Neural crest cell (in vitro differentiated cells): ENCODE results near the gene NT5C3A. TPM values are rescaled to one million over a fixed set of nuclear protein-coding genes. Genes with fewer than 3 reads are reported as not detected.

Source experiments
- DNase-seq: peaks from one replicate; pipeline ENCODE4 v3.0.0; 2021; ENCODE audit warnings: low read depth, mixed read lengths, low spot score
- H3K27ac Mint-ChIP-seq: one replicate; pipeline ENCODE4 v1.8.0; 2021; ENCODE audit warnings: mild to moderate bottlenecking, mixed read lengths; ENCODE audit not compliant: unreplicated experiment
- H3K27me3 Mint-ChIP-seq: 2 replicates; pipeline ENCODE4 v1.8.0; 2021; ENCODE audit warnings: low read depth, mild to moderate bottlenecking, mixed read lengths
- H3K36me3 Mint-ChIP-seq: 2 replicates; pipeline ENCODE4 v1.8.0; 2021; ENCODE audit warnings: low read depth, mild to moderate bottlenecking, mixed read lengths
- H3K4me1 Mint-ChIP-seq: 2 replicates; pipeline ENCODE4 v1.8.0; 2021; ENCODE audit warnings: mixed read lengths
- H3K4me3 Mint-ChIP-seq: one replicate; pipeline ENCODE4 v1.8.0; 2021; ENCODE audit warnings: mild to moderate bottlenecking, mixed read lengths
- H3K9me3 Mint-ChIP-seq: 2 replicates; pipeline ENCODE4 v1.8.0; 2021; ENCODE audit warnings: mixed read lengths
- CTCF ChIP-seq: fragments of 200-600 bp; sonication (generic); conservative IDR thresholded peaks from 2 replicates; pipeline ENCODE4 v1.5.0; 2021; ENCODE audit warnings: antibody characterized with exemption, mild to moderate bottlenecking
- total RNA-seq: library from RNA; stranded (reverse); gene quantifications from 2 replicates; pipeline ENCODE4 v1.2.1, GENCODE V29; 2021

Gene NT5C3A
- total RNA-seq, 1 donor from 2014 or later: 35.5 TPM

GRCh38 chr7:33039903-33040292, 22.7 kb downstream of the NT5C3A start:
- Mint-ChIP-seq H3K4me3 (no peak overlapping the region), H3K27me3 (no peaks in the 10 kb centered on the region), H3K27ac (no peak overlapping the region), H3K9me3 (no peaks in the 10 kb centered on the region), H3K36me3 (no peaks in the 10 kb centered on the region), H3K4me1 (peaks cover 24% of the 10 kb centered on the region)
- DNase-seq: no peak
- no peak for TF ChIP-seq CTCF

DNA sequence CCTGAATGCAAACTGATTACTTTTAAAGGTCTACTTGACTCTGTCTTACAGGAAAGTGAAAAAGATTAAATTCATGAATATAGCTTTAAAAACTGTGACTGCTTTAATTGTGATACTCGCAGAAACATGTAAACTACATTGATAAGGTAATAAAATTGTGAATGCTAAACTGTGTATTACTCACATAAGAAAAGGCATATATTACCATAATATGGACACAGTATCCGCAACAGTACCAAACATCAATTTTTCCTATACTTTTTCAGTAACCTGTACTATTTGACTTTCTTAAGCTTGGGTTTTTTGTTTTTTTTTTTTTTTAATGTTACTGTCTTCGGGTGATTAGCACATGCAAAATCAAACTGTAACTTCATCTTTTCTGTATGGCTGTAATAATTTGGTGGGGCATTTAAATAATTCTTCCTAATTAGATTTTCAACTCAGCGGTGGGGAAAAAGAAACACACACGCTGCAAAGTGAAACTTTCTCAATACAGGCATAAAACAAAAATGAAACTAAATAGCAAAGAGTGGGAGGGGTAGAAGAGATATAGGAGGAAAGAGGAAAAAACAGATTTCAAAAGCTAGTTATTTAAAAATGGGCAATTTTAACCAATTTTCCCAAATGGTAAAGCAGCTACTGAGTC, 23.2 kb downstream of the NT5C3A start:
- no peak overlapping the region for H3K27ac Mint-ChIP-seq
- peaks cover 27% of the 10 kb centered on the region for H3K4me1 Mint-ChIP-seq
- peaks cover 2% of the 10 kb centered on the region for H3K36me3 Mint-ChIP-seq
- no peak for TF ChIP-seq CTCF
- no peaks in the 10 kb centered on the region for H3K9me3 Mint-ChIP-seq
- H3K4me3 Mint-ChIP-seq: no peak overlapping the region
- no peaks in the 10 kb centered on the region for H3K27me3 Mint-ChIP-seq
- no peak for DNase-seq

DNA sequence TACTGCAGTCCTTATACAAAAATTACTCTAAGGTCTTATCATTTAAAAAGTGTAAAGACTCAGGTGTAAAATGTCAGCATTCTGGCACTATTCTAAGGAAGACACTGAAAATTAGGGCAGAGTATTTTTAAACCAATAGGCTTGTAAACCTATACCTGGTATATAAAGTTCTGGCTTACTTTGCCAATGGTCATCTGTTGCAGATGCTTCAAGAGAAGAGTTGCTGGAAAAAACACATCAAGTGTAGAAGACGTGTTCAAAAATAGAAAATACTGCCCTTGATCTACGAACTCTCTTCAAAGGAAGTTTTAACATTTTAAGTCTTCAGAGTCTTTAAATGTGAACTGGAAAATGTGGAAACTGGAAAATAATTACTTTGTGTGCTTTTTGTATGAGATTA, 23.9 kb downstream of the NT5C3A start:
- Mint-ChIP-seq H3K9me3 (no peaks in the 10 kb centered on the region), H3K36me3 (peaks cover 3% of the 10 kb centered on the region), H3K4me3 (no peak overlapping the region), H3K27me3 (no peaks in the 10 kb centered on the region), H3K27ac (no peak overlapping the region), H3K4me1 (peaks cover 22% of the 10 kb centered on the region)
- no peak for TF ChIP-seq CTCF
- DNase-seq: no peak

DNA sequence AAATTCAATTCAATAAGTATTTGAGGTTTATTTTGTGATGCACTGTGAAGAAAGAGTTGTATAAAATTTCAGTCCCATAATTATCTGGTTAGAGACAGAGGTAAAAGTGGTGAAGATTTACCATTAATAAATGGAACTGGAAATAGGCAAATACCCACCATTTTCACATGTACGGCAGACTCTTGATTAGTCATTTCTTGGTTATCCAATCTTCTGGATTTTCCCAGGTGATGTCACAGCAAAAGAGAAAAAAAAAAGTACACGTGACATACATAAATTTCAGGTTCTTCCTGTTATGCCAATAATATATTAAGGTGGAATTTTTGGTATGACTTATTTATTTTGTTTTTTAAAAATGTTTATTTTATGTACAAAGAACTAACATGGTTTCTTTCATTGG, 26.8 kb downstream of the NT5C3A start:
- Mint-ChIP-seq H3K4me3 (no peak overlapping the region), H3K9me3 (no peaks in the 10 kb centered on the region), H3K4me1 (peaks cover 18% of the 10 kb centered on the region), H3K27me3 (no peaks in the 10 kb centered on the region), H3K36me3 (peaks cover 3% of the 10 kb centered on the region), H3K27ac (no peak overlapping the region)
- no peak for TF ChIP-seq CTCF
- DNase-seq: no peak

DNA sequence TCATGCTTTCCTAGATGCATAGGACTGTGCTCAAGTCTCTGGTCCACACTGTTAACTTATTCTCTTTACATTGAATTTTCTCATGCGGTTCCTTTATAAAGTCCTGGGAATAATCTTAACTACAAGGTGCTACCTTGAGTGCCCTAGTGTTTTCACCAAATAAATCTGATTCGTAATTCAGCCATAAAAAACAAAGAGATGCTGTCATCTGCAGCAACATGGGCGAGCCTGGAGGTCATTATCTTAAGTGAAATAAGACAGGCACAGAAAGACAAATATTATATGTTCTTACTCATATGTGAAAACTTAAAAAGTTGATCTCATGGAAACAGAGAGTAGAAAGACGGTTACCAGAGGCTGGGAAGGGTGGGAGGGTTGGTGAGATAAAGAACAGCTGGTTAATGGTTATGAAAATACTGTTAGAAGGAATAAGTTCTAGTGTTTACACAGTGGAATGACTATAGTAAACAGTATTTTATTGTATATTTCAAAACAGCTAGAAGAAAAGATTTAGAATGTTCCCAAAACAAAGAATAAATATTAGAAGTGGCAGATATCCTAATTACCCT, 38.3 kb downstream of the NT5C3A start:
- no peaks in the 10 kb centered on the region for H3K36me3 Mint-ChIP-seq
- H3K4me1 Mint-ChIP-seq: no peaks in the 10 kb centered on the region
- TF ChIP-seq CTCF: no peak
- H3K4me3 Mint-ChIP-seq: no peak overlapping the region
- no peaks in the 10 kb centered on the region for H3K9me3 Mint-ChIP-seq
- H3K27me3 Mint-ChIP-seq: no peaks in the 10 kb centered on the region
- H3K27ac Mint-ChIP-seq: no peak overlapping the region
- DNase-seq: no peak
